ENCODE results near the gene RPEL1. TPM values are rescaled to one million over a fixed set of nuclear protein-coding genes. Genes with fewer than 3 reads are reported as not detected.
"Not testable (repeated sequence)": the region's sequence is repeated elsewhere in the genome, so short reads cannot be mapped to it uniquely, and the experiment has no call there.

Gene RPEL1
- total and polyA plus RNA-seq, 2 of the 8 experiments (the other 6 are each of a cell fraction or from before 2014, with no cell fraction given): 0.12 TPM; not detected in 1

- TF ChIP-seq SIRT6 (IDR thresholded peaks at IDR 0.05; ENCODE audit: low read length) (no peak), POU5F1 (IDR thresholded peaks at IDR 0.05; ENCODE audit: low read depth, low read length) (no peak), TAF1 (IDR thresholded peaks at IDR 0.05; ENCODE audit: low read depth, low read length) (no peak), TBP (IDR thresholded peaks at IDR 0.05; ENCODE audit: low read depth, low read length) (no peak), NANOG (IDR thresholded peaks at IDR 0.05; ENCODE audit: insufficient read depth, low read depth, low read length, poor library complexity, severe bottlenecking) (no peak), HDAC6 (IDR thresholded peaks at IDR 0.05; ENCODE audit: low read depth, low read length) (no peak), BCL11A (IDR thresholded peaks at IDR 0.05; ENCODE audit: low read depth in 2 of 2, low read length in 2 of 2) (no peak), JUN (IDR thresholded peaks at IDR 0.05; ENCODE audit: low read depth, low read length) (no peak), HDAC2 (IDR thresholded peaks at IDR 0.05; ENCODE audit: borderline replicate concordance in 1 of 2, low read depth in 2 of 2, low read length in 2 of 2) (no peak)
Measured at GRCh38 chr10:103224133-103224532, 21.6 kb upstream of the RPEL1 start (continued).

GRCh38 chr10:103224721-103225120 is 21.0 kb upstream of the RPEL1 start:
- H2BK12ac ChIP-seq (ENCODE audit: low read depth, low read length); H3K23ac ChIP-seq (ENCODE audit: insufficient read length); H2AK5ac ChIP-seq (ENCODE audit: low read depth, low read length); H4K8ac ChIP-seq (ENCODE audit: extremely low read depth, insufficient read depth, low read length); CTCF ChIA-PET (ENCODE audit: partially characterized antibody); H3K27ac ChIP-seq (ENCODE audit: low read depth, low read length); H3K4me1 ChIP-seq (replicated peaks in 1 of 4; ENCODE audit: control insufficient read depth in 3 of 4, insufficient read depth in 4 of 4, low read length in 3 of 4); H3K4me2 ChIP-seq (ENCODE audit: insufficient read depth in 1 of 2, low read depth in 2 of 2, low read length in 2 of 2); H4K20me1 ChIP-seq (replicated peaks in 1 of 2; ENCODE audit: control insufficient read depth in 1 of 2, insufficient read depth in 2 of 2, low read length in 2 of 2); H2BK5ac ChIP-seq (ENCODE audit: low read depth, low read length); H3K56ac ChIP-seq (replicated peaks; ENCODE audit: insufficient read length, low read depth, low read length); H3K23me2 ChIP-seq (ENCODE audit: low read depth, low read length); H2AFZ ChIP-seq (ENCODE audit: low read length); H4K91ac ChIP-seq (replicated peaks; ENCODE audit: insufficient read length, low read length); FAIRE-seq; H4K5ac ChIP-seq (ENCODE audit: insufficient read length, low read depth, low read length); H3K18ac ChIP-seq (ENCODE audit: extremely low read depth, low read length); H3K36me3 ChIP-seq (ENCODE audit: control insufficient read depth in 2 of 4, insufficient read depth in 4 of 4, low read length in 3 of 4); H3K79me1 ChIP-seq (ENCODE audit: low read depth, low read length); H3K79me2 ChIP-seq (ENCODE audit: control insufficient read depth in 1 of 2, insufficient read depth in 2 of 2, low read length in 2 of 2); H3K27me3 ChIP-seq (replicated peaks in 1 of 4; ENCODE audit: control insufficient read depth in 3 of 4, extremely low read depth in 1 of 4, insufficient read depth in 3 of 4, low read length in 3 of 4); H2BK15ac ChIP-seq (ENCODE audit: low read length); H3K9ac ChIP-seq (replicated peaks in 1 of 4; ENCODE audit: extremely low read depth in 1 of 4, low read depth in 3 of 4, low read length in 3 of 4); H3K4me3 ChIP-seq (ENCODE audit: extremely low read depth in 1 of 4, insufficient read depth in 2 of 4, low read depth in 3 of 4, low read length in 4 of 4); DNase-seq (ENCODE audit: low read depth in 1 of 2, low spot score in 2 of 2); H3K14ac ChIP-seq (ENCODE audit: insufficient read length); H2BK120ac ChIP-seq (replicated peaks; ENCODE audit: low read depth, low read length); H3K4ac ChIP-seq (replicated peaks; ENCODE audit: insufficient read length, low read depth, low read length); H2BK20ac ChIP-seq (ENCODE audit: low read length): not testable (repeated sequence)
- POLR2A ChIA-PET (ENCODE audit: partially characterized antibody): interaction anchor here (1.2 kb wide), 1 partner anchor 14 kb away, joined by 3 read pairs; no protein-coding TSS in a partner anchor
- WGBS, 2 experiments (ENCODE audit: extremely low coverage in 1 of 2, insufficient coverage in 1 of 2, insufficient read length in 1 of 2, insufficient replicate concordance in 2 of 2, low coverage in 1 of 2, low lambda C conversion rate in 2 of 2, missing lambda C conversion rate in 1 of 2): 94% methylated on average over 5 of the region's 5 CpGs; no CpG with 5 or more reads in 1 of the 2 experiments
- H3K9me3 ChIP-seq (ENCODE audit: insufficient read depth in 2 of 2, low read depth in 1 of 2, low read length in 1 of 2): peaks cover 15 to 18% of the 10 kb centered on the region in 2 experiments
